HEK293 (cell line): ENCODE data around the gene LMTK3.

Source experiments
- ATF2 ChIP-seq: fragments of 450-650 bp; formaldehyde crosslinking; IDR thresholded peaks from 2 replicates; pipeline ENCODE4 v1.5.1; 2016; ENCODE audit warnings: missing biosample characterization, missing genetic modification characterization, low read depth
- KLF7 ChIP-seq: fragments of 450-650 bp; formaldehyde crosslinking; IDR thresholded peaks from 2 replicates; pipeline ENCODE4 v1.5.1; 2016; ENCODE audit warnings: missing biosample characterization, missing genetic modification characterization, borderline replicate concordance
- PATZ1 ChIP-seq: fragments of 450-650 bp; formaldehyde crosslinking; IDR thresholded peaks from 2 replicates; pipeline ENCODE4 v1.5.1; 2016; ENCODE audit warnings: missing biosample characterization, missing genetic modification characterization
- PRDM6 ChIP-seq: fragments of 450-650 bp; formaldehyde crosslinking; IDR thresholded peaks from 2 replicates; pipeline ENCODE4 v1.5.1; 2017; ENCODE audit warnings: missing biosample characterization, missing genetic modification characterization
- SP2 ChIP-seq: fragments of 450-650 bp; formaldehyde crosslinking; IDR thresholded peaks from 2 replicates; pipeline ENCODE4 v1.5.1; 2016; ENCODE audit warnings: missing biosample characterization, missing genetic modification characterization
- ZBTB17 ChIP-seq: fragments of 450-650 bp; formaldehyde crosslinking; IDR thresholded peaks from 2 replicates; pipeline ENCODE4 v1.5.1; 2016; ENCODE audit warnings: missing biosample characterization, missing genetic modification characterization
- ZFP69B ChIP-seq: fragments of 450-650 bp; formaldehyde crosslinking; IDR thresholded peaks from 2 replicates; pipeline ENCODE4 v1.5.1; 2016; ENCODE audit warnings: missing biosample characterization, missing genetic modification characterization
- ZNF10 ChIP-seq: fragments of 450-650 bp; formaldehyde crosslinking; IDR thresholded peaks from 2 replicates; pipeline ENCODE4 v1.5.1; 2017; ENCODE audit warnings: missing biosample characterization, missing genetic modification characterization
- ZNF18 ChIP-seq: fragments of 450-650 bp; formaldehyde crosslinking; IDR thresholded peaks from 2 replicates; pipeline ENCODE4 v1.5.1; 2016; ENCODE audit warnings: missing biosample characterization, missing genetic modification characterization
- ZNF354C ChIP-seq: fragments of 450-650 bp; formaldehyde crosslinking; IDR thresholded peaks from 2 replicates; pipeline ENCODE4 v1.5.1; 2016; ENCODE audit warnings: missing biosample characterization, missing genetic modification characterization, low read depth, borderline replicate concordance
- ZNF366 ChIP-seq: fragments of 450-650 bp; formaldehyde crosslinking; conservative IDR thresholded peaks from 2 replicates; pipeline ENCODE4 v1.5.1; 2016; ENCODE audit warnings: missing biosample characterization, missing genetic modification characterization
- ZNF423 ChIP-seq: fragments of 450-650 bp; formaldehyde crosslinking; IDR thresholded peaks from 2 replicates; pipeline ENCODE4 v1.5.1; 2016; ENCODE audit warnings: missing biosample characterization, missing genetic modification characterization
- ZNF426 ChIP-seq: fragments of 450-650 bp; formaldehyde crosslinking; IDR thresholded peaks from 2 replicates; pipeline ENCODE4 v1.5.1; 2017; ENCODE audit warnings: missing biosample characterization, missing genetic modification characterization, mild to moderate bottlenecking, inconsistent platforms, moderate library complexity
- ZNF660 ChIP-seq: fragments of 450-650 bp; IDR thresholded peaks from 2 replicates; pipeline ENCODE4 v1.5.1; 2018; ENCODE audit warnings: missing biosample characterization, mild to moderate bottlenecking, missing genetic modification characterization
- ZNF692 ChIP-seq: fragments of 450-650 bp; formaldehyde crosslinking; IDR thresholded peaks from 2 replicates; pipeline ENCODE4 v1.5.1; 2016; ENCODE audit warnings: missing biosample characterization, missing genetic modification characterization
- ZNF701 ChIP-seq: fragments of 450-650 bp; formaldehyde crosslinking; IDR thresholded peaks from 2 replicates; pipeline ENCODE4 v1.5.1; 2016; ENCODE audit warnings: missing biosample characterization, missing genetic modification characterization

LMTK3 gene

GRCh38 chr19:48481846-48482639, 29.6 kb downstream of the LMTK3 start (continued):
- TF ChIP-seq ZNF692 (tag by site-specific recombination) (peak; percentile 56; the same call in 1 of the 2 replicates), ZFP69B (tag by site-specific recombination) (peak; percentile 42; the same call in 1 of the 2 replicates), PRDM6 (tag by site-specific recombination) (no peak), ZNF660 (tag by site-specific recombination) (0 out of 2 replicates have a peak, but pooled peaks have one; percentile 21), ZNF10 (tag by site-specific recombination) (peak; percentile 45), ZNF366 (tag by site-specific recombination) (0 out of 2 replicates have a peak, but pooled peaks have one; percentile 44), ZBTB17 (tag by site-specific recombination) (0 out of 2 replicates have a peak, but pooled peaks have one; percentile 17), ZNF426 (tag by site-specific recombination) (no peak), ZNF701 (tag by site-specific recombination) (no peak), PATZ1 (tag by site-specific recombination) (peak; percentile 22; the same call in 1 of the 2 replicates), KLF7 (no peak), ZNF18 (tag by site-specific recombination) (no peak), SP2 (tag by site-specific recombination) (peak; percentile 13; the same call in 1 of the 2 replicates), ZNF354C (tag by site-specific recombination) (no peak), ATF2 (tag by site-specific recombination) (peak; percentile 57), ZNF423 (tag by site-specific recombination) (no peak)
